Stomach (tissue), 9 donors: ENCODE results near the gene ZNF438. TPM values are rescaled to one million over a fixed set of nuclear protein-coding genes. Genes with fewer than 3 reads are reported as not detected.

ENCODE experiments used
- DNase-seq, 2 donors: peaks; one replicate each; pipeline versions ENCODE4 v3.0.0 to v3.0.0-alpha.2; 2013 to 2019
- H3K27ac ChIP-seq, 5 donors: fragments of 200-600 bp in 4 of 5; sonication (generic) in 4 of 5; one replicate each; pipeline ENCODE4 v1.5.1; 2013 to 2019; ENCODE audit warnings: mild to moderate bottlenecking in 1 of 5, moderate library complexity in 1 of 5
- H3K27me3 ChIP-seq, 3 donors: fragments of 200-600 bp; sonication (generic); one replicate each; pipeline ENCODE4 v1.5.1; 2017 to 2019; ENCODE audit warnings: mixed run types in 1 of 3
- H3K36me3 ChIP-seq, 4 donors: fragments of 200-600 bp; sonication (generic); 1 replicate in 3 of 4; 2 replicates in 1 of 4; pipeline ENCODE4 v1.5.1; 2016 to 2019
- H3K4me1 ChIP-seq, 4 donors: fragments of 200-600 bp; sonication (generic); one replicate each; pipeline ENCODE4 v1.5.1; 2016 to 2019
- H3K4me3 ChIP-seq, 4 donors: fragments of 200-600 bp; sonication (generic) in 3 of 4; one replicate each; pipeline ENCODE4 v1.5.1; 2016 to 2019; ENCODE audit warnings: mild to moderate bottlenecking in 1 of 4
- H3K9me3 ChIP-seq, 4 donors: fragments of 200-600 bp; sonication (generic); one replicate each; pipeline ENCODE4 v1.5.1; 2016 to 2019
- EP300 ChIP-seq: sonication (generic); formaldehyde crosslinking; IDR thresholded peaks from one replicate; pipeline ENCODE4 v1.6.1; 2017; ENCODE audit warnings: antibody characterized with exemption
- POLR2A ChIP-seq, 4 donors: fragments of 450-650 bp; IDR thresholded peaks; one replicate each; pipeline ENCODE4 v1.6.1; 2016; ENCODE audit warnings: antibody characterized with exemption in 4 of 4, control low read depth in 2 of 4, mild to moderate bottlenecking in 1 of 4, moderate library complexity in 1 of 4
- POLR2AphosphoS5 ChIP-seq, 3 donors: sonication (generic); formaldehyde crosslinking; IDR thresholded peaks; one replicate each; pipeline ENCODE4 v1.6.1; 2016; ENCODE audit warnings: antibody characterized with exemption in 3 of 3
- WGBS, 5 donors: extraction: QIAGEN DNeasy Blood & Tissue Kit in 3 of 5; methylation state at CpG; one replicate each; pipeline versions ENCODE4 v1.1.5 to v1.1.7; 2013 to 2018; 5-methylcytosine and 5-hydroxymethylcytosine counted together
- intact Hi-C: fragments of 100-400 bp; cut with DNase I; formaldehyde crosslinking; loops from one replicate; pipeline ENCODE4 v1.15.1; 2023; ENCODE audit warnings: low total_unique reads
- polyA plus RNA-seq, 3 donors: library from polyadenylated mRNA; stranded (reverse); fragments of 200-250 nt; gene quantifications; one replicate each; pipeline ENCODE4 v1.2.3, GENCODE V29; 2013
- total RNA-seq, 5 donors: library from RNA; depleted of rRNA; stranded (reverse); fragments of >200 nt; gene quantifications; one replicate each; pipeline versions ENCODE4 v1.1.0 to v1.2.3, GENCODE V29; 2014 to 2016
- TF ChIP-seq, protein P1 (sequence below), 7 experiments: fragments of 450-650 bp in 4 of 7; fragments of 200-600 bp in 3 of 7; sonication (generic) in 3 of 7; IDR thresholded peaks; one replicate each; pipeline ENCODE4 v1.5.1; 2016 to 2019; ENCODE audit warnings: antibody characterized with exemption in 7 of 7, control low read depth in 2 of 7, mild to moderate bottlenecking in 1 of 7
- donor health status: healthy with polysubstance abuse.
- donor health status: Bipolar disorder and iron deficiency.
- donor health status: healthy.

ZNF438 gene
- total and polyA plus RNA-seq, 8 donors = 3.5 to 37.9 (median 5.4) TPM; not detected in 1

DNA sequence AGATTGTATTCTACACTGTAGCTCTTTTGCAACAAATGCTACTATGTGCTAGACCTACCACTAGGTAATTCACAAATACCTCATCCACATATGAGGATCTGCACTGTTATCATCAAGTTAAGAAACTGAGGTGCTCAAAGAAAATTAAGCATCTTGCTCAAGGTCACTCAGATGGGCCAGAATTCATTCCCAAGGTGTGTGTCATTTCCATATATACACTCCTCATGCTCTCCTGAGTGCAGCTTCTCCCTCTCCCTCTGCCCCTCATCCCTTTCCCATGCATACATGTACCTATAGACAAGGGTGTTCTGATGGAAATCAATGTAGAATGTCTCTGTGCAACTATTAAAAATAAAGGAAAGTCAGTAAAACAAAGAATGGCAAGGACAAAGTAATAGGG lies 146.2 kb downstream of the ZNF438 start:
- H3K27me3 ChIP-seq = no peaks in the 10 kb centered on the region
- no peak for DNase-seq

DNA sequence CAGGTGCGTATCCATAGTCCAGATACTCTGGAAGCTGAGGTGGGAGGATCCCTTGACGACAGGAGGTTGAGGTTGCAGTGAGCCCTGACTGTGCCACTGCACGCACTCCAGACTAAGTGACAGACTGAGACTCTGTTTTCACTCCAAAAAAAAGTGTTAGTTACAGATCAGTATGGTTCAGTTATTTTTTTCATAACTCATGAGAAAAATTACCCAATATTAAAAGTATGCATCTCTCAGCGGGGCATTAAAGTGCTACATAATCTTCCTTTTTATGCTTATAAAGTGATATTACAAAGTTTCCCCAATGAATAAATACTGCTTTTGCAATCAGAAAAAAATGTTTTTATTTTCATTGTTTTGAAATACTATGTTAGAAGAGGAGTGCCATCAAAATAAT lies 147.9 kb downstream of the ZNF438 start:
- H3K4me3 ChIP-seq = no peak overlapping the region
- 70 to 83% (median 73%) methylated on average over 4 of the region's 4 CpGs for WGBS, 5 donors
- H3K27ac ChIP-seq = no peak overlapping the region
- H3K36me3 ChIP-seq = no peaks in the 10 kb centered on the region
- no peaks in the 10 kb centered on the region for H3K27me3 ChIP-seq
- no peaks in the 10 kb centered on the region for H3K9me3 ChIP-seq
- no peak for TF ChIP-seq EP300
- TF ChIP-seq POLR2AphosphoS5 (IDR thresholded peaks at IDR 0.05) = no peak
- TF ChIP-seq, protein P1, sequence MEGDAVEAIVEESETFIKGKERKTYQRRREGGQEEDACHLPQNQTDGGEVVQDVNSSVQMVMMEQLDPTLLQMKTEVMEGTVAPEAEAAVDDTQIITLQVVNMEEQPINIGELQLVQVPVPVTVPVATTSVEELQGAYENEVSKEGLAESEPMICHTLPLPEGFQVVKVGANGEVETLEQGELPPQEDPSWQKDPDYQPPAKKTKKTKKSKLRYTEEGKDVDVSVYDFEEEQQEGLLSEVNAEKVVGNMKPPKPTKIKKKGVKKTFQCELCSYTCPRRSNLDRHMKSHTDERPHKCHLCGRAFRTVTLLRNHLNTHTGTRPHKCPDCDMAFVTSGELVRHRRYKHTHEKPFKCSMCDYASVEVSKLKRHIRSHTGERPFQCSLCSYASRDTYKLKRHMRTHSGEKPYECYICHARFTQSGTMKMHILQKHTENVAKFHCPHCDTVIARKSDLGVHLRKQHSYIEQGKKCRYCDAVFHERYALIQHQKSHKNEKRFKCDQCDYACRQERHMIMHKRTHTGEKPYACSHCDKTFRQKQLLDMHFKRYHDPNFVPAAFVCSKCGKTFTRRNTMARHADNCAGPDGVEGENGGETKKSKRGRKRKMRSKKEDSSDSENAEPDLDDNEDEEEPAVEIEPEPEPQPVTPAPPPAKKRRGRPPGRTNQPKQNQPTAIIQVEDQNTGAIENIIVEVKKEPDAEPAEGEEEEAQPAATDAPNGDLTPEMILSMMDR (IDR thresholded peaks at IDR 0.05) = no peak
- no peak for TF ChIP-seq POLR2A (IDR thresholded peaks at IDR 0.05)
- intact Hi-C loops = no loop called here
- no peaks in the 10 kb centered on the region for H3K4me1 ChIP-seq
- DNase-seq = no peak

More for the DNA sequence above, 146.2 kb downstream of the ZNF438 start:
- Histone ChIP-seq H3K4me1 (no peaks in the 10 kb centered on the region), H3K4me3 (no peak overlapping the region), H3K9me3 (no peaks in the 10 kb centered on the region), H3K27ac (no peak overlapping the region), H3K36me3 (no peaks in the 10 kb centered on the region)
- intact Hi-C loops = no loop called here
- TF ChIP-seq, protein P1 (IDR thresholded peaks at IDR 0.05) = no peak
- TF ChIP-seq POLR2AphosphoS5 (IDR thresholded peaks at IDR 0.05) (no peak), POLR2A (IDR thresholded peaks at IDR 0.05) (no peak), EP300 (no peak)

- Histone ChIP-seq H3K27me3 (no peaks in the 10 kb centered on the region), H3K36me3 (no peaks in the 10 kb centered on the region), H3K9me3 (no peaks in the 10 kb centered on the region), H3K4me3 (no peak overlapping the region), H3K27ac (no peak overlapping the region), H3K4me1 (no peaks in the 10 kb centered on the region)
- TF ChIP-seq, protein P1 (IDR thresholded peaks at IDR 0.05) = no peak
- TF ChIP-seq POLR2AphosphoS5 (IDR thresholded peaks at IDR 0.05) (no peak), EP300 (no peak), POLR2A (IDR thresholded peaks at IDR 0.05) (no peak)
- intact Hi-C loops = no loop called here
- DNase-seq = no peak
Observed at GRCh38 chr10:30883116-30883515, 148.5 kb downstream of the ZNF438 start.

- no peaks in the 10 kb centered on the region for H3K4me1 ChIP-seq
- no peaks in the 10 kb centered on the region for H3K27me3 ChIP-seq
- intact Hi-C loops = no loop called here
- TF ChIP-seq EP300 (no peak), POLR2A (IDR thresholded peaks at IDR 0.05) (no peak), POLR2AphosphoS5 (IDR thresholded peaks at IDR 0.05) (no peak)
- TF ChIP-seq, protein P1 (IDR thresholded peaks at IDR 0.05) = no peak
- H3K9me3 ChIP-seq = no peaks in the 10 kb centered on the region
- H3K27ac ChIP-seq = no peak overlapping the region
- WGBS, 5 donors = 8 to 69% (median 35%) methylated on average over 1 of the region's 1 CpG
- no peak overlapping the region for H3K4me3 ChIP-seq
- H3K36me3 ChIP-seq = no peaks in the 10 kb centered on the region
- DNase-seq = no peak
Observed at GRCh38 chr10:30882281-30882680, 149.4 kb downstream of the ZNF438 start.
